ENCODE results near the gene MPHOSPH9.

GRCh38 chr12:123187637-123188036 lies 45.3 kb downstream of the MPHOSPH9 start:
- TF ChIP-seq POLR2AphosphoS5 (IDR thresholded peaks at IDR 0.05; ENCODE audit: low read depth, low read length) (no peak), REST (IDR thresholded peaks at IDR 0.05; ENCODE audit: insufficient read depth in 1 of 2, low read depth in 2 of 2, low read length in 2 of 2) (no peak), TAF1 (IDR thresholded peaks at IDR 0.05; ENCODE audit: borderline replicate concordance, insufficient read depth, low read length) (no peak), SIN3A (IDR thresholded peaks at IDR 0.05; ENCODE audit: borderline replicate concordance, insufficient read depth, low read length) (no peak), FOXP2 (optimal IDR thresholded peaks at IDR 0.05; ENCODE audit: borderline replicate concordance, extremely low read depth, extremely low read length, insufficient read depth) (no peak)

Measured in PFSK-1 (cell line).